ENCODE data around the gene BCL7C.
"Not testable (repeated sequence)": the region's sequence is repeated elsewhere in the genome, so short reads cannot be mapped to it uniquely, and the experiment has no call there.

Gene BCL7C

DNA sequence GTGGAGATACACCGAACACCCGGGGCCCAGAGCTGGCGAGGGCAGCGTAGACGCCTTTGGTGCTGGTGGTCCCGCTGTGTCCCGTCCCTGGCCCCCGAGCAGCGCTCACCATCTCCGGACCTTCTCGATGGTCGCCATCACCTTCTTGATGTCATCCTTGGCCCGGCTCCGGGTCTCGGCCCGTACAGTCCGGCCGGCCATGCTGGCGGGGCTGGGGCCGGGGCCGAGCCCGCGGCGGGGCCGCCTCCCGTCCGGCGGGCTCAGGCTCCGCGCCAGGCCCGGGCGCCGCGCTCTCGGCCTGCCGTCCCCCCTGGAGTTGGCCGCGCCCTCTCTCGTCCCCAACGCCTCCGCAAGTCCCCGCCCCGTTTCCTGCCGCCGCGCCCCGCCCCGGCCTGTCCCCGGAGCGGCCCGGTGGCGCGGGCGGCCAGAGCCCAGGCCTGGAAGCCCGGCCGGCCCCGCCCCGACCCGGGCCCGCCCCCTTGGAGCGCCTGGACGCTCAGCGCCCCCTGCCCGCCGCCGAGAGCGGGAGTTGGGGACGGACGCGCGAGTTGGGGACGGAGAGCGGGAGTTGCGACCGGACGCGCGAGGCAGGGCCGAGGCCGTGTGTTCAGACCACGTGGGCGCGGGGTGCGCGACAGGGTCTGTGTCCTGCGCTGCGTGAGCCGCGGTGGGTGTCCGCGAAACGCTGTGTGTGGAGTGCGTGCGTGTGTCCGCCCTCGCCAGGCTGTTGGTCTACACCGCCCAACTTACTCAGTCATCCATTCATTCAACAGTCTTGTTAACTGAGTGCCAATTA, at the start of gene BCL7C:
BCL7C (minus strand) TSS at position 334 of the 796 bp plus-strand sequence; CDS start at position 201, 133 bp downstream.
- FAIRE-seq, result no peak

DNA sequence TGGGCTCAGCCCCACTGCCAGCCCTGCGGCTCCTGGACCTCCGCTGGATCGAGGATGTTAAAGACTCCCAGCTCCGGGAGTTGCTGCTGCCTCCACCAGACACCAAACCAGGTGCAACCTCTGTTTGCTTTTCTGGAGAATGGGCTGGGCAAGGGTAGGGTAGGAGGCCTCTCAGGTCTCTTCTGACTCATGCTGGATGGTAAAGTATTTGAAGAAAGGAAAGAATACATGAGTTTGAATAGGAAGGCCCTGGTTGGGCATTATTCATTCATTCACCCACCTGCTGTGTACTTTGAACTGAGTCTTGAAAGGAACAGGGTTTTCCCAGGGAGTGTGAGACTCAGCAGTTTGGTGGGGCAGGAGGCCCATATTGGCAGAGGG, 48.5 kb upstream of the BCL7C start:
- no peak for FAIRE-seq

DNA sequence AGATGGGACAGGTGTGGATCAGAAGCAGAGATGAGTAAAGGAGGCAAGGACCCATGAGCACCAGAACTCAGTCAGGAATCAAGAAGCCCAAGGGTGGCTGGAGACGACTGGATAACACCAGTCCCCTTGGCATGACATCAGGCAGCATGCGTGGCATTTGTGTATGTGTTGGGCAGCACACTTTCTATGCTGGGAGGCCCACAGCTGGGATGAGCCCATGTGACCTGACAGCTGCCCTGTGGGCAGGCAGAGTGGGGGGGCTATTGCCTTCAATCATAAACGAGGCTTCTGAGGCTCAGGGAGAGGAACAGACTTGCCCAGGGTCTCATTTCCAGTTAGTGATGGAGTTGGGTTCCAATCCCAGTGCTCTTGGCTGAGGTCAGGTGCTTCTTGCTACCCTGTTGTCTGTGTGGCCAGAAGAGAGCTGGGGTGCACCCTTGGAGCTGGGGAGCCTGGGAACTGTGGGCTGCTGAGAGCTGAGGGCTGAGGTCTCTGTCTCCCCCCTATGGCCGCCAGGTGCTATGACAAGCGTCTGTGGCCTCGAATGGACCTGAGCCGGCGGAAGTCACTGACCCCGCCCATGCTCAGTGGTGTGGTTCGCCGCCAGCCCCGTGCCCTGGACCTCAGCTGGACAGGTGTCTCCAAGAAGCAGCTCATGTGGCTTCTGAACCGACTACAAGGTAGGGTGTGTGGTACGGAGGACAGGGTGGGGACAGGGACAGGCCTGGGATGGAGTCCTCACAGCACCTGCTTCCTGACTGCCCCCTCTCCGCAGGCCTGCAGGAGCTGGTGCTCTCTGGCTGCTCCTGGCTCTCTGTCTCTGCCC, 47.9 kb upstream of the BCL7C start:
- no peak for FAIRE-seq

DNA sequence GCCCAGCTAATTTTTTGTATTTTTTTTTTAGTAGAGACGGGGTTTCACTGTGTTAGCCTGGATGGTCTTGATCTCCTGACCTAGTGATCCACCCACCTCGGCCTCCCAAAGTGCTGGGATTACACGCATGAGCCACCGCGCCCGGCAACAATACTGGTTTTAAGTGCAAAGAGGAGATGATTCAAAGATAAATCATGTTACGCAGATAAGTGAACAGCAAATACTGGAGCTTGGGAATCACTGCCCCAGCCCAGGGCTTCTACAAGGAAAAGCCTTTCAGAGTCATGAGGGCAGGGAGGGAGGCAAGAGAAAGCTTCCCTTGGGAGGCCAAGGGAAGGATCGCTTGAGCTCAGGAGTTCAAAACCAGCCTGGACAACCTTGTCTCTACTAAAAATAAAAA, 45.7 kb upstream of the BCL7C start:
- not testable (repeated sequence) for FAIRE-seq

DNA sequence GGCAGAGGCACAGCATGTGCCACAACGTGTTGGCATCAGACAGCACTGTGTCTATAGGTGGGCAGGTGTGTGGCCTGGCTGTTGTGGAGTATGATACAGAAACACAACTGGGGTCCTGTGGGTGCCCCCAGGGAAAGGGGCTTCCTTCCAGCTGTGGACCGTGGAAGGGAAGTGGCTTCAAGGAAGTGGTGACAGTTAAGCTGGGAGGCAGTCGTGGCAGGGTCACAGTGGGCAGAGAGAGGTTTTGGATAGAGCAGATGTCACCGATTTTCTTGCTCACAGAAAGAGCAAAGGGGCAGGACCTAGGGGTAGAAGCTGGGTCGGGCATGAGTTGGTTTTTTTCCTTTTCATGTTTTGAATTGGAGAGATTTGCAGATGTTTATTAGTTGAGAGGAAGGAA, 43.8 kb upstream of the BCL7C start:
- FAIRE-seq, result no peak

DNA sequence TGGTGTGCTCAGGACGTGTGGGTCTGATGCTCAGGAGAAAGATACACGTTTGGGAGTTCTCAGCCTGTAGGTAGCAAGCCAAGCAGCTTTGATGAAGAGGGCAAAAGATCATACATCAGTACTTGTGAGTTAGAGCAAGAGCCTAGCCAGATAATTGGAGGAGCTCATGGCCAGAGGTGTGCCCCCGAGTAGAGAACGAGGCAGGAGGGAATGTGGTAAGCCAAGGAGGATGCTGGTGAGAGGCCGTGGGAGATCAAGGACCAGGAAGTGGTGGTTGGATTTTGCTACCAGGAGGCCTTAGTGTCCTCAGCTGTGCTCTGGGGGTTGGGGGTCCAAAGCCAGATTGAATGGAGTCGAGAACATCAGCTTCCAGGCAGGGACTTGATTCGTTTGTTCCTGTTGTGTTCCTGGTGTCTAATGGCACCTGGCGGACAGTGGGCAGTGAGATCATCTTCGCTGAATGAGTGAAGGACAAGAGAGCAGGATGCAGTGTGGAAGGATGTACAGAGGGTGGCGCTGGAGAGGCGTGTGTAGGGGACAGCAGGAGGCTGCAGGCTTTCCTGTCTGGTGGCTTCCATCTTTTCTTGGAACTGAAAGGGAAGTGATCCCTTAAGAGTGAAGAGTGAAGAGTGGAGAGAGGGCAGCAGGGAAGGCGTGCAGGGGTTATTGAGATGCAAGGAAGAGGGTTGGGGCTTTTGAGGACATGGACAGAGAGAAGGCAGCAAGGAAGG, 41.1 kb upstream of the BCL7C start:
- no peak for FAIRE-seq

DNA sequence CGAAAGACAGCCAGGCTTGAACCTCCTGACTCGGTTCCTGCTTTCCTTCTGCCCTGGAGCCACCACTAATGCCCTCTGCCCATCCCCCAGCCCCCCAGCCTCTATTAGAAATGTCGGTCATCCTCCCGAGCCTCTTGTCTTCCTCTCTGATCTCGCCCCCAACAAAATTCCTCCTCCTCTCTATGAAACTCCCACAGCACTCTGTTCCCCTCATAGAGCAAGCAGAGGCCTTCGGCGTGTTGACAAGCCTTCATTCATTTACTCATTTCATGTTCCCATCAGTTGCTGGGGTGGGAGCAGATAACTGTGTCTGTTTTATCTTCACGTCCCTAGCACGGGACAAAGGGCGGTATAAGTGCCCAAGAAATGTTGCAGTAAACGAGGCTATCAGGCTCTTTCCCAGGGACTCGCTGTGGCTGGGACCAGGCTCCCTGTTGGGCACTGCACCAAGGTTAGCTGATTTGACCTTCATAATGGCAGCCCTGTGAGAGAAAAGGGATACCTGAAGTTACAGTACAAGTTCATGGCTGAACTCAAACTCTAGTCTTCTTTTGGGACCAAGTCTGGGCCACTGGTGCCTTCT, 37.3 kb upstream of the BCL7C start:
- no peak for FAIRE-seq

DNA sequence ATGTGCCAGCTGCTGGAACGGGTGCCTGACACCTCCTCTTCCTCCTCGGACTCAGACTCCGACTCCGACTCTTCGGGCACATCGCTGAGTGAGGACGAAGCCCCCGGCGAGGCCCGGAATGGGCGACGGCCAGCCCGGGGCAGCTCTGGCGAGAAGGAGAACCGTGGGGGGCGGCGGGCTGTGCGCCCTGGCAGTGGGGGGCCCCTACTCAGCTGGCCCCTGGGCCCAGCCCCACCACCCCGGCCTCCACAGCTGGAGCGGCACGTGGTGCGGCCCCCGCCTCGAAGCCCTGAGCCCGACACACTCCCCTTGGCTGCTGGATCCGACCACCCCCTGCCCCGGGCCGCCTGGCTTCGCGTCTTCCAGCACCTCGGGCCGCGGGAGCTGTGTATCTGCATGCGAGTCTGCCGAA, 36.3 kb upstream of the BCL7C start:
- FAIRE-seq, result no peak

DNA sequence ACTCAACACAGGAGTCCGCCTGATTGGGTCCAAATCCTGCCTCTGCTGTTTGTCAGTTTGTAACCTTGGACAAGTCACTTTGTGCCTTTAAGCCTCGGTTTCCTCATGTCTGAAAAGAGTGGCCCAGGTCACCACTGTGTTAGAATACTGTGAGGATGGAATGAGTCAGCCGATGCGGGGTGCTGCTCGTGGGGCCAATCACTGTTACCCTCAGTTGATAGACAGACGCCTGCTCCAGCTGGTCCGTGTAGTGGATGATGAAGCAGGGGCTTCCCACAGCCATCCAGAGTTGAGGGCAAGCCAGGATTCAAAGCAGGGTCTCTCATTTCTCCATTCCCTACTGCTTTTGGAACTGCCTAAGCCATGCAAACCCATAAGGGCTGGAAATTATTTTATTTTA, 35.3 kb upstream of the BCL7C start:
- FAIRE-seq, result no peak

DNA sequence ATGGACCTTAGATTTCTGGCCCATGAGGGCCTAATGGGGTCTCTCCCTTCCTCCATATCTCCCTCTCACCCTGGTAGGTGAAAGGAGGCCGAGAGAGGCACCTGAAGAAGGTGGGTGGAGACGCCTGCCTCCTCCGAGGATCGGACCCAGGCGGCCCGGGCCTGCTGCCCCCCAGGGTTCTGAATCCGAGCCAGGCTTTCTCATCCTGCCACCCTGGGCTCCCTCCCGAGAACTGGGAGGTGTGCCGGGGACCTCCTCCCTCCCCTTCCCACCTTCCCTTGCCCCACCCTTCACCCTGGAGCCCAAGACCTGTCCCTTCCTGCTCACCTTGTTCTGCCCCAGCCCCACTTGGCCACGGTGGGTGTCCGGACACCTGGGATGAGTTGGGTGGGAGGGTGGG, 34.5 kb upstream of the BCL7C start:
- no peak for FAIRE-seq

DNA sequence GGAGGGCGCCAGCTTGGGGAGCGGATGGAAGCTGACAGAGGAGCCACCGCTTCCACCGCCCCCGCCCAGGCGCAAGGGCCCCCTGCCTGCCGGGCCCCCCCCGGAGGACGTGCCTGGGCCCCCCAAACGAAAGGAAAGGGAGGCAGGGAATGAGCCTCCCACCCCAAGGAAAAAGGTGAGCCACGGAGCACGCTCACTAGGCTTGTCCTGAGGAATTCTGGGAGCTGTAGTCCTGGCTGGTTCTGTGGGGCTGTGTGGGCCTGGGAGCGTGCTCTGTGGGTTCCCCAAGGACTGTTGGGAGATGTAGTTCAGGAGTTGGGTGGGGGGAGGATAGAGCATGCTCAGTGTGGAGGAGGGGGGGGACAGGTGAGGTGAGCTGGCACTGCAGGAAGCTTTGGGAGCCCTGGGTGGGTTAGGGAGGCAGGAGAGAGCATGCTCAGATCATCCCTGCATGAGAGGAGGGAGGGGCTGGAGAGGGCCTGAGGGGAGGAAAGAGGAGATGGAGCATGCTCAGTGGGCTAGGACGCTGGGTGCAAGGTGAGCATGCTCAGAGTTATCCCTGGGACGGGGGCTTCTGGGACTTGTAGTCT, 34.0 kb upstream of the BCL7C start:
- no peak for FAIRE-seq

DNA sequence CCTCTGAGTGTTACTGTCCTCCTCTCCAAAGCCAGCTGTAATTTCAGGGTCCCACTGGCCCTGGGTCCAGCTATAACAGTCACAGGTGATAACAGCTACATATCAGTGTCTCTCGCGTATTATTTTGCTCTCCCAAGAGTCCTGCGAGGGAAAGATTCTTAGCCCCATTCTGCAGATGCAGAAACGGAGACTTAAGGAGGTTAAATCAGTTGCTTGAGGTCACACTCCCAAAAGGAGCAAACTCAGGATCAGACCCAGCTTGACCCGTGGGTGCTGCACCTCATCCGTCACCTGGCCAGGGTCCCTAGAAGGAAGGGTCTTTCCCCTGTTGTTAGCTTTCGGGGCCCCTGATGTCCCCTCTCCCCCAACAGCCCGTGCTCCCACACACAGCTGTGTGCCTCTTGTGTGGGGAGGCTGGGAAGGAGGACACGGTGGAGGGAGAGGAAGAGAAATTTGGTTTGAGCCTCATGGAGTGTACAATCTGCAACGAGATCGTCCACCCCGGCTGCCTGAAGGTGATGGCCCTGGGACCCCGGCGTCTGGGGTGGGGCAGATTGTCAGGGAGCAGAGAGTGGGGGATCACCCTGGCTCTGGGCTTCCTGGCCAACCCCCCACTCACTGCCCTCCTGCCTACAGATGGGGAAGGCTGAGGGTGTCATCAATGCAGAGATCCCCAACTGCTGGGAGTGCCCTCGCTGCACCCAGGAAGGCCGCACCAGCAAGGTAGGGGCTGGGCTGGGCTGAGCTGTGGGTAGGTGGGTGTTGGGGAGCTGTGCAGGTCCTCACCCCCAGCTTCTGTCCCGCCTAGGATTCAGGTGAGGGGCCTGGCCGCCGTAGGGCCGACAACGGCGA, 33.3 kb upstream of the BCL7C start:
- FAIRE-seq, result no peak

DNA sequence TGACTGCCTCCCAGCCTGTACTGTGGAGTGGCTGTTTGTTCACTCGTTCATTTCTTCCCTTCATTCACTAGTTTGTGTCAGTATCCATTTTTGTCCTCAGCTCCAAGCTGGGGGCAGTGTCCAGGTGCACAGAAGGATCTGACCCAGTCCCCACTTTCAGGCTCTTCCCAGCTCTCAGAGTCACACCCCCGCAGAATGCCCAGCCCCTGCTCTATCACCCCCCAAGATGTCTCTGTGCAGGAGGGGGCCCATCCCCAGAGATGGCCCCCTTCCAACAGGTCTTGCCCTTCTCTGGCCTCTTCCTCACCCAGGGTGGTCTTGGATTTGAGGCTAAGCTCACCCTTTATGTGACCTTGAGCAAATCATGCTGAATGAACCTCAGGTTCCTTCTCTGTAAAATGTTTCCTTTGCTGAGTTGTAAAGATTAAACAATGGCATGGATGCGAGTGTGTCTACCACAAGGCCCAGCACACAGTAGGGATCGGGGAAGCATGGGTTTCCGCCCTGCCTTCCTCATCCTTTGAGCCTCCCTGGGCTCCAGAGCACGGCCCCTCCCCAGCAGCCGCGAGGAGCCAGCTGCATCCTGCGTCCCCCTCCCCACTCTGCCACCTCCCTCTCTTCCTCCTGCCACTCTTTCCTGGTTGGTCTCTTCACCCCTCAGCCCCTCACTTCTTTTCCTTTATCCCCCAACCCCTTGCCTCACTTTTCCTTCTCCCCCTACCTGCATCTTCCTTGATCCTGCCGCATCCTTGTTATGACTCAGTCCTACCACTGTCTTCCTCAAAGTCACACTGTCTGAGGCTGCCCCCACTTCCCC, 32.3 kb upstream of the BCL7C start:
- FAIRE-seq, result no peak

DNA sequence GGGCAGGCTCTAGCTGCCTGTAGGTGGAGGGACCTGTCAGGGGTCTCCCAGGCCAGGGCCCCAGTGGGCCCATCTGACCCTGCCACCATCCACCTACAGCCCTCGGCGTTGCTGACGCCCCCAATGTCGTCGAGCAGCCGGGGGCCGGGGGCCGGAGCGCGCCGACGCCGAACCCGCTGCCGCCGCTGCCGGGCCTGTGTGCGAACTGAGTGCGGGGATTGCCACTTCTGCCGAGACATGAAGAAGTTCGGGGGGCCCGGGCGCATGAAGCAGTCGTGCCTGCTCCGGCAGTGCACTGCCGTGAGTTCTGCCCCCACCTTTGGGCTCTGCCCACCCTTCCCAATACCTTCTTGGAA, 31.7 kb upstream of the BCL7C start:
- no peak for FAIRE-seq

DNA sequence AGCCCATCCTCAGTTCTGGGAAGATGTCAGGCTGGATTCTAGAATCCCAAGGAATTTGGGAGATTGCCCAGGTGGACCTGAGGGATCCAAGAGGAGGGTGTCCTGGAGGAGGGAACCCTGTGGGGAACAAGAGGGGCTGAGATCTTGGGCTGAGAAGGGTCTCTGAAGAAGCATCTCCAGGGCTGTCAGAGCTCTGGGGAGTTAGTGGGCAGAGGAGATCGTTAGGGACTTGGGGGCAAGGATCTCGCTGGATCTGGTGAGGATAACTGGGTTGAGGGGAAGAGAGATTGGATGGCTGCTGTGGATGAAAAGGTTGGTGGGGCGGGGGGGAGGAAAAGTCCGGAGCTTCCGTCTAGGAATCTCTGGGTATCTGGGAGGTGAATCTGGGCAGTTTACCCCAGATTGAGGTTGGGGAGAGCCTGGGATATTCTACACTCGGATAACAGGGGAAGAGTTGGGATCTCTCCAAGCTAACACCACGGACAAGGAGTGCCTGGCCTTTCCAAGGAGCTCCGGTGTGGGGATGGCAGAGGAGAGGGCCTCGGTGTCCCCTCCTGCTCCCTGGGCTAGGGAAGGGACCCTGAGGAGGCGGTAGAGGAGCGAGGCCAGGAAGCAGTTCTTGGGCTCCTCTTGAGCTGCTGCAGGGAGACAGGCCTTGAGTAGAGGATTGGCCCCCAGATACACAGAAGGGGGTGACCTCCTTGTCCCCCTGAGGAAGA, 31.2 kb upstream of the BCL7C start:
- no peak for FAIRE-seq

DNA sequence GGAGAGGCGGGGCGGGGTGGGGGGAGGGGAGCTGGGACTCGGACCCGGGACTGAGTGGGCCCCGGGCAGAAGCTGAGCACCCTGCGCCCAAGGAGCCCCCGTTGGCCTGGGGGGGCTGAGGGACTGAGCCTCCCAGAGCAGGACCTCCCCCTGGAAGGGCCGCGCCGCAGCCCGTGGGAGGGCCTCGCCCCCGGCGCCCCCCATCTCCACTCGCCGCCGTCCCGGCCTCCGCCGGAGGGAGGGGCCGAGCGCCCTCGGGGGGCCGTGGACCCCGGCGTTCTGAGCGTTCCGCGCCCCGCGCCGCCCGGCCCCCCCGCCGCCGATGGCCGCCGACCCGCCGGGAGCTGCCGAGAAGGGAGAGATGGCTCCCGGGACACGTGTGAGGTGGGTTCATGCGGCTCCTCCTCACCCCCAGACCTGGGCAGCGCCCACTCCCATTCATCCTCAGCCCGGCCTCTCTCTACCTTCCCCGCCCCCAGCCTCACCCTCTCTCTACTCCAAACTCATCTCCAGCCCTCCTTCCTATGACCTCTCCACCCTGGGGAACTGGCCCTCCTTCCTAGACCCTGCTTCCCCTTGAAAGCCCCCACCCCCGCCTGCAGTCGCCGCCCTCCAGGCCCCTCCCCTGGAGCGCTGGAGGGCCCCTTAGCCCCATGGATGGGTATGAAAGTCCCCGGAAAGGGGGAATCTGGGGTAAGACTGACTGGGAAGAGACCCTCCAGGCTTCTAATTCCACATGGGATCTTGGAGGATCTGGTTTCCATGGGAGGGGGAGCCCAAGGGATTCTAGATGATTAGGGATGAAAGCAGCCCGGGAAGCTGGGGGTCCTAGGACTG, 30.4 kb upstream of the BCL7C start:
- FAIRE-seq, result no peak

DNA sequence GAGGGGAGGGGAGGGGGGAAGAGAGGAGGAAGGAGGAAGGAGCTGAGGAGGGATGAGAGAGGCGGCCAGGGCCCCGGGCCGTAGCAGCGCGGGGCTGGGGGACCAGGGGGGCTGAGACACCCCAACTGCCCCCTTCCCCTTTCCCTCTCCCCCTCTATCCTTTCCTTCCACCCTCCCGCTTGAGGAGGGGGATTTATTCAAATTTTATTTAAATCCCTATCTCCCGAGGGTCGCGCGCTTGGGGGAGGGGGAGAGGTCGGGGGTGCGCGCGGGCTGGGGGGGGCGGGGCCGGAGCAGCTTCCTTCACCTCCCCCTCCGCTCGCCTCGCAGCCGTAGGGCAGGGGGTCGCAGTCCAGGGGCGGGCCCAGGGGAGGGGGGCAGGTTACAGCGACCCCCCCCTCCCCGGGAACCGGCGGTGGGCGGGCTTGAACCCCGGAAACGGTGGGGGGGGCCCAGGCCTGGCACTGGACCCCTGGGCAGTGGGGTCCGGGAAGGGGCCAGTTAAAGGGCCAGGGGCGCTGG, 29.7 kb upstream of the BCL7C start, which contains the start of gene FBXL19:
FBXL19 (plus strand) TSS at position 19 of the 522 bp plus-strand sequence. CDS start 2,183 bp downstream, outside the sequence.
- no peak for FAIRE-seq

DNA sequence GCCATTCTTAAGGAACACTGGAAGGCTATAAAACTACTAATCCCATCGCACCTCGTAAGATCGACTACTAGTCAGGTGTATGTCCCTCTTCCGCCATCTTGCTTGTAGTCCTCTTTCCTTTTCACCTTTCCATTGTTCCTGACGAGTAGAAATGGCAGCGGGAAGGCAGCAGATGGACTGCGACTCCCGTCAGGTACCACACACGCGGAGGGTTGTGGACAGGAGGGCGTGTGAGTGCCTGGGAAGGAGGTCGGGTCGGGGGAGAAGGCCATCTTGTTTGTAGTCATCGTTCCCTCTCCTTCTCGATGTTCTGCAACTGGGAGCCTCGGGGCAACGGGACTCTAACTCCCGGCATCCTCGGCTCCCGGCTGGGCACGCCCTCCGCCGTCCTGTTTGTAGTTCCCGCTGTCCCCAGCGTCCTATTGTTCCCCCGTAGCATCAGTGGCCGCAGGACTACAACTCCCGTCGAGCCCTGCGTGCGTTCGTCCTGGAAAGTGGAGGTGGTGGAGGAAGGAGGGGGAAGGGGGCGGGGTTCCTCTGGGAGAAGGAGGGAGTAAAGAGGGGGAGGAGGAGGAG, 29.2 kb upstream of the BCL7C start:
- peak; percentile 92 for FAIRE-seq

Measured in TTC549 (cell line).